NB4 (cell line): Measurements from ENCODE around the gene PALB2.

Experiments
- CTCF ChIP-seq: IDR thresholded peaks from one replicate; pipeline ENCODE4 v1.5.1; 2012; ENCODE audit warnings: low read depth, low read length
- POLR2A ChIP-seq: IDR thresholded peaks from 2 replicates; pipeline ENCODE4 v1.6.1; 2011; ENCODE audit warnings: mild to moderate bottlenecking; ENCODE audit not compliant: insufficient read length; ENCODE audit errors: extremely low read depth

GRCh38 chr16:23670137-23670776 lies 29.1 kb upstream of the PALB2 start:
- TF ChIP-seq CTCF (no peak), POLR2A (no peak)
